NCI-H2107 (cell line): ENCODE measurements around the gene FTL.
"Not testable (repeated sequence)": the region's sequence is repeated elsewhere in the genome, so short reads cannot be mapped to it uniquely, and the experiment has no call there.

Experiments used
- DNase-seq: peaks from one replicate; lab custom pipeline; 2025; lab: John Stamatoyannopoulos, UW

FTL gene

GRCh38 chr19:48965040-48965805 lies at the start of gene FTL:
FTL (plus strand) TSS chr19:48965309; CDS start chr19:48965508, 199 bp downstream.
- DNase-seq: peak; percentile 87

- peak; percentile 36 for DNase-seq
Measured at GRCh38 chr19:48915757-48916156, 49.4 kb upstream of the FTL start.

DNA sequence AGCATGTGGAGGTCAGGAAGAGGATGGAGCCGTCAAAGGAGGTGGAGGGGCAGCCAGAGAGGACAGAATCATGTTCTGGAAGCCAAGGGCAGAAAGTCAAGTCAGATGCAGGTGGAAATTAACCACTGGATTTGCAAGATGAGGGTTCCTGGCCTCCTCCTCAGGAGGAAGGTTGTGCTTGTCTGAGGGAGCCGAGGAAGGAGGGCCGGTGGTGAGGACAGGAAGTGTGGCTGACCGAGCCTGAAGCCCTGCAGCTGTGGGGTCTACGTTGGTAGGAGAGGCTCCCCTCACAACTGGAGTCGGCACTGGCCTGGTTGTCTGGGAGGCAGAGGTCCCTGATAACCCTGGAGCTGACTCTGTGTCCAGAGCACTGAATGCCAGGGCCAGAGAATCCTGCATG lies 47.0 kb upstream of the FTL start:
- DNase-seq: no peak

- DNase-seq: no peak
Measured at GRCh38 chr19:48918801-48919247, 46.3 kb upstream of the FTL start.

DNA sequence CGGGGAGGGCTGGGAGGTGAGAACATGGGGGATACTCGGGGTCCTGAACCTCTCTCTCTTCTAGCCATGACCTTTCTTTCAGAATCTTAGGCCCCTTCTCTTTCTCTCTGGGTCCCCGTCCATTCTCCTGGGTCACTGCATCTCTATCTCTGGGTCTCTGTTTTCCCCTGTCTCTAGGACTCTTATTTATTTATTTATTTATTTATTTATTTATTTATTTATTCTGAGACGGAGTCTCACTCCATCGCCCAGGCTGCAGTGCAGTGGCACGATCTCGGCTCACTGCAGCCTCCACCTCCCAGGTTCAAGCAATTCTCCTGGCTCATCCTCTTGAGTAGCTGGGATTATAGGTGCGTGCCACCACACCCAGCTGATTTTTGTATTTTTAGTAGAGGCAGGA lies 45.8 kb upstream of the FTL start:
- DNase-seq: not testable (repeated sequence)

DNA sequence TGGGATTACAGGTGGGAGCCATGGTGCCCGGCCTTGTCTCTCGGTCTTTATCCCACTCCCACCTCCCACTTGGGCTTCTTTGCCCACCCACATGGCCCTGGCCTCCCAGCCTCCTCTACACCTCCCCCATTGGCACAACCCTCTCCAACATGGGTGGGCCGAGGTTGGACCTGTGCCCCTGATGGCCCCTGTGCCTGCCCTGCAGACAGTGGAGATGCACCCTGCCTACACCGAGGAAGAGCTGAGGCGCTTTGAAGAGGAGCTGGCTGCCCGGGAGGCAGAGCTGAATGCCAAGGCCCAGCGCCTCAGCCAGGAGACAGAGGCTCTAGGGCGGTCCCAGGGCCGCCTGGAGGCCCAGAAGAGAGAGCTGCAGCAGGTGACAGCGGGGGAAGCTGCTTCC lies 44.2 kb upstream of the FTL start:
- no peak for DNase-seq

GRCh38 chr19:48921721-48922500 lies 43.2 kb upstream of the FTL start:
- DNase-seq: no peak

GRCh38 chr19:48922548-48923490 lies 42.3 kb upstream of the FTL start:
- DNase-seq: no peak

DNA sequence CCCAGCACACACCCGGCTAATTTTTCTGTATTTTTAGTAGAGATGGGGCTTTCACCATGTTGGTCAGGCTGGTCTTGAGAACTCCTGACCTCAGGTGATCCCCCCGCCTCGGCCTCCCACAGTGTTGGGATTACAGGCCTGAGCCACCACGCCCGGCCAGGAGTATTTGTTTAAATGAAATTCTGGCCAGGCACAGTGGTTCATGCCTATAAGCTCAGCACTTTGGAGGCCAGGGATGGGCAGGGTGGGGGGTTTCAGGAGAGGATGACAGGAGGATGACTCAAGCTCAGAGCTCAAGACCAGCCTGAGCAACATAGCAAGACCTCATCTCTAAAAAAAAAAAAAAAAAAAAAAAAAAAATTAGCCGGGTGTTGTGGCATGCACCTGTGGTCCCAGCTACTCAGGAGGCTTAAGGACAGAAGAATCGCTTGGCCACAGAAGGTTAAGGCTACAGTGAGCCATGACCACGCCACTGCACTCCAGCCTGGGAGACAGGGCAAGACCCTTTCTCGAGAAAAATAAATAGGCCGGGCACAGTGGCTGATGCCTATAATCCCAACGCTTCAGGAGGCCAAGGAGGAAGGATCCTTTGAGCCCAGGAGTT lies 39.8 kb upstream of the FTL start:
- DNase-seq: no peak

DNA sequence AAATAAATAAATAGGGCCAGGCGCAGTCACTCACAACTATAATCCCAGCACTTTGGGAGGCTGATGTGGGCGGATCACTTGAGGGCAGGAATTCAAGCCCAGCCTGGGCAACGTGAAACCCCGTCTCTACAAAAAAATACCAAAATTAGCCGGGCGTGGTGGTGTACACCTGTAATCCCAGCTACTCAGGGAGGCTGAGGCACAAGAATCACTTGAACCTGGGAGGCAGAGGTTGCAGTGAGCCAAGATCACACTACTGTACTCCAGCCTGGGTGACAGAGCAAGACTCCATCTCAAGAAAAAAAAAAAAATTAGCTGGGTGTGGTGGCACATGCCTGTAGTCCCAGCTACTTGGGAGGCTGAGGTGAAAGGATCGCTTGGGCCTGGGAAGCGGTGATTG lies 39.2 kb upstream of the FTL start:
- not testable (repeated sequence) for DNase-seq

- peak; percentile 4 for DNase-seq
Measured at GRCh38 chr19:48926909-48927308, 38.2 kb upstream of the FTL start.

GRCh38 chr19:48927692-48928091 lies 37.4 kb upstream of the FTL start:
- DNase-seq: not testable (repeated sequence)

GRCh38 chr19:48928164-48929025 lies 36.7 kb upstream of the FTL start:
- no peak for DNase-seq

DNA sequence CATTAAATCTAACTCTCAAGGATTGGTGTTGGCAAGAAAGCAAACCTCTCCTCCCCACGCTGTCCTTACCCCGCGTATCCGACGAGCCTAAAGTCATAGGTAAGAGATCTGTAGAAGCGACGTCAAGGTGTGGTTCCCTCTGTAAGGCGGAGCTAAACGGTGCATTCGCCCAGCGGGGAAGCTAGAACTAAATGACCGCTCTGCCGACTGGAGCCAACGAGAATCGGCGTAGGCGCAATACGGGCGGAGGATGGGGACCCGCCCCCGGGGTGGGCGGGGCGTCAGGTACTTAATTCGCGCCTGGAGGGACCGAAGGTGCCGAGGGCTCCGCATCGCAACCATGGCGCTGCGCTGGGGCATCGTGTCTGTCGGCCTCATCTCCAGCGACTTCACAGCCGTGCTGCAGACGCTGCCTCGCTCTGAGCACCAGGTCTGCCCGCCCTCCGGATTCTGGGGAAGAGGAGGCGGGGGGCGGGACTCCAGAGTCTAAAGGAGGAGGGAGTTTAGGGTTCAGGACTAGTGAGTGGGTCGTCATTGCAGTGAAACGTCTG lies 31.7 kb upstream of the FTL start, which contains the start of gene DHDH:
Gene DHDH (plus strand): TSS at position 318 of the 551 bp plus-strand sequence. CDS start 23 bp downstream, at position 341.
- peak; percentile 64 for DNase-seq

DNA sequence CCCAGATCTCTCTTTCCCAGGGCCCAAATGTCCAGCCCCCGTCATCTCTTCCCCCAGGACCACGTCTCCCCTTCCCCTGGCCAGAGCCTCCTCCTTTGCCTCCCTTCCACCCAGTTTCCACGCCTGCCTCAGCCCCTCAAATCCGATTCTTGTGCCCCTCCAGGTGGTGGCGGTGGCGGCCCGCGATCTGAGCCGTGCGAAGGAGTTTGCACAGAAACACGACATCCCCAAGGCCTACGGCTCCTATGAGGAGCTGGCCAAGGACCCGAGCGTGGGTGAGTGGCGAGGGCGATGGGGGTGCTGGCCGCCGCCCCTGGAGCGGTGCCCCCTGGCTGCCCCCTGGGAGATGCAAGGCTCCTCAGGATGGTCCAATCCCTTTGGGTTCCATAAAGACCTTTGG lies 30.3 kb upstream of the FTL start:
- DNase-seq: no peak

- DNase-seq: no peak
Measured at GRCh38 chr19:48935864-48936263, 29.2 kb upstream of the FTL start.

DNA sequence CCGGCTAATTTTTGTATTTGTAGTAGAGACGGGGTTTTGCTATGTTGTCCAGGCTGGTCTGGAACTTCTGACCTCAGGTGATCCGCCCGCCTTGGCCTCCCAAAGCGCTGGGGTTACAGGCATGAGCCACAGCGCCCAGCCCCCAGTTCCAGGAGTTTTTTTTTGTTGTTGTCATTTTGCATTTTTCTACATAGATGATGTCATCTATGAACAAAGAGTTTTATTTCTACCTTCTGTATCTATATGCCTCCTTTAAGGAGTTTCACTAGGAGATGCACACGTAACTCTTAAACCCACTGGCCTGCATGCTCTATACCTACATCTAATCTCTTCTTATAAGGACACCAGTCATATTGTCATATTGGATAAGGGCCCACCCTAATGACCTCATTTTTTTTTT lies 26.9 kb upstream of the FTL start:
- DNase-seq: no peak

DNA sequence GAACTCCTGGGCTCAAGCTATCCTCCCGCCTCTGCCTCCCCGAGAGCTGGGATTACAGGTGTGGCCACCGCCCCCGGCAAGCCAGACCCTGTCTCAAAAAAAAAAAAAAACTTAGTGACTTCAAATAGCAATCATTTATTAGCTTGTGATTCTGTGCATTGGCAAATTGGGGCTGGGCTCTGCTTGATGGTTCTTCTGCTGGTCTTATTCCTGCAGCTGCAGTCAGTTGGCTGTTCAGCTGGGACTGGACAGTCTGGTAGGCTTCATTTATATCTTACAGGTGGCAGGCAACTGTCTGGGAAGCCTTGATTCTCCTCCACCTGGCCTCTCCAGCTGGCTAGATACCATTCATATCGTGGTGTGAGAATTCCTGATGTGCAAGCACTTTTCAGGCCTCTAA lies 24.2 kb upstream of the FTL start:
- DNase-seq: no peak

GRCh38 chr19:48943081-48943480 lies 22.0 kb upstream of the FTL start:
- DNase-seq: no peak

DNA sequence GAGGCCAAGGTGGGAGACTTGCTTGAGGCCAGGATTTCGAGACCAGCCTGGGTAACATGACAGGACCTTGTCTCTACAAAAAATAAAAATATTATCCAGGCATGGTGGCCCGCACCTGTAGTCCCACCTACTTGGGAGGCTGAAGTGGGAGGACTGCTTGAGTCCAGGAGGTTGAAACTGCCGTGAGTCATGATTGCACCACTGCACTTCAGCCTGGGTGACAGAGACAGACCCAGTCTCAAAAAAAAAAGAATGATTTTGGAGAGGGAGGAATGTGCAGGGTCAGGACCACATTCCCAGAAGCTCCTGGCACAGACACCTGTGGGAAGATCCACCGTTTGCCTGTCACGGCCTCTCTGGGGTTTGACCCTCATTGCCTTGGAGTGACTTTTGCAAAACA lies 19.7 kb upstream of the FTL start:
- no peak for DNase-seq
